Stimulated activated CD4-positive, alpha-beta T cell treated with anti-CD3 and anti-CD28 coated beads, Interleukin-4, amount 100 ng/mL, for 1 hour (primary cell): ENCODE data around the gene SLC6A11.

Experiments
- DNase-seq: peaks from one replicate; pipeline ENCODE4 v3.0.0-alpha.2; 2020

Gene SLC6A11

GRCh38 chr3:10985181-10985580 is 169.2 kb downstream of the SLC6A11 start:
- DNase-seq = no peak

GRCh38 chr3:10986592-10986991 is 170.6 kb downstream of the SLC6A11 start:
- DNase-seq = no peak

GRCh38 chr3:10988001-10988665 is 172.1 kb downstream of the SLC6A11 start:
- DNase-seq = no peak

GRCh38 chr3:10988991-10989484 is 173.0 kb downstream of the SLC6A11 start:
- DNase-seq = no peak
